SK-N-SH (cell line): ENCODE data around the gene TSHZ2. TPM values are rescaled to one million over a fixed set of nuclear protein-coding genes. Genes with fewer than 3 reads are reported as not detected.
A peak's percentile ranks its signal among the peaks of the same experiment; 100 is the strongest.

Experiments used
- CTCF ChIA-PET: fragments of 300-600, 350-600 bp; formaldehyde crosslinking; extraction: SDS; loops from one replicate; lab custom pipeline; 2021; lab: Yijun Ruan, JAX
- POLR2A ChIA-PET: fragments of 350-600 bp; sonication (Branson Sonifier 250); formaldehyde crosslinking; extraction: SDS; loops from one replicate; lab custom pipeline; 2020; ENCODE audit warnings: antibody characterized with exemption, inconsistent platforms; lab: Yijun Ruan, JAX
- DNase-seq: peaks from one replicate; pipeline ENCODE4 v3.0.0; 2012
- H2AFZ ChIP-seq: fragments of 200-600 bp; sonication (generic); 2 replicates; pipeline ENCODE4 v1.8.1; 2016; ENCODE audit warnings: antibody characterized with exemption, mild to moderate bottlenecking, low read depth
- H3F3A ChIP-seq: fragments of 200-600 bp; sonication (generic); replicated peaks from 2 replicates; pipeline ENCODE3; 2016; ENCODE audit warnings: antibody characterized with exemption, mild to moderate bottlenecking; ENCODE audit not compliant: insufficient read depth
- H3K27ac ChIP-seq, 2 experiments: fragments of 200-500 bp in 1 of 2; fragments of 200-600 bp in 1 of 2; sonication (Bioruptor generic) in 1 of 2; sonication (generic), shearing (Covaris generic) in 1 of 2; 2 replicates each; pipeline versions ENCODE4 v1.5.1 to v1.6.1; 2014 to 2016; ENCODE audit warnings: low read depth in 2 of 2, inconsistent platforms in 1 of 2, low read length in 1 of 2, mild to moderate bottlenecking in 1 of 2, mixed read lengths in 1 of 2
- H3K27me3 ChIP-seq: fragments of 200-600 bp; sonication (generic), shearing (Covaris generic); 2 replicates; pipeline ENCODE4 v1.6.1; 2016; ENCODE audit warnings: mixed run types; ENCODE audit not compliant: insufficient read depth
- H3K36me3 ChIP-seq, 2 experiments: fragments of 200-500 bp in 1 of 2; fragments of 200-600 bp in 1 of 2; sonication (Bioruptor generic) in 1 of 2; sonication (generic) in 1 of 2; replicated peaks in 1 of 2; 2 replicates each; pipeline versions ENCODE3 to v1.5.1; 2014 to 2016; ENCODE audit warnings: low read length in 1 of 2, mild to moderate bottlenecking in 1 of 2; ENCODE audit not compliant: insufficient read depth in 2 of 2, control insufficient read depth in 1 of 2
- H3K4me1 ChIP-seq, 2 experiments: fragments of 200-500 bp in 1 of 2; fragments of 200-600 bp in 1 of 2; sonication (Bioruptor generic) in 1 of 2; sonication (generic), shearing (Covaris generic) in 1 of 2; 2 replicates each; pipeline versions ENCODE4 v1.5.1 to v1.6.1; 2014 to 2016; ENCODE audit warnings: low read depth in 1 of 2, low read length in 1 of 2, mixed run types in 1 of 2; ENCODE audit not compliant: insufficient read depth in 2 of 2, control insufficient read depth in 1 of 2
- H3K4me2 ChIP-seq: fragments of 200-600 bp; sonication (generic), shearing (Covaris generic); 2 replicates; pipeline ENCODE4 v1.6.1; 2017; ENCODE audit warnings: mixed run types
- H3K4me3 ChIP-seq, 2 experiments: fragments of 200-500 bp in 1 of 2; fragments of 200-600 bp in 1 of 2; sonication (Bioruptor generic) in 1 of 2; sonication (generic), shearing (Covaris generic) in 1 of 2; 2 replicates each; pipeline versions ENCODE4 v1.5.1 to v1.8.1; 2014 to 2016; ENCODE audit warnings: low read depth in 2 of 2, inconsistent platforms in 1 of 2, low read length in 1 of 2, mild to moderate bottlenecking in 1 of 2, mixed read lengths in 1 of 2, moderate library complexity in 1 of 2
- H3K79me2 ChIP-seq: fragments of 200-600 bp; sonication (generic); 2 replicates; pipeline ENCODE4 v1.8.1; 2017; ENCODE audit warnings: mild to moderate bottlenecking; ENCODE audit not compliant: insufficient read depth
- H3K9ac ChIP-seq: fragments of 200-600 bp; sonication (generic); 2 replicates; pipeline ENCODE4 v1.6.1; 2017; ENCODE audit warnings: mixed run types
- H3K9me2 ChIP-seq: fragments of 200-600 bp; sonication (generic); 2 replicates; pipeline ENCODE4 v1.6.1; 2017; ENCODE audit warnings: mixed run types
- H3K9me3 ChIP-seq: fragments of 200-600 bp; sonication (generic); 2 replicates; pipeline ENCODE4 v1.6.1; 2017; ENCODE audit warnings: mixed run types, mild to moderate bottlenecking, moderate library complexity
- H4K20me1 ChIP-seq: fragments of 200-600 bp; sonication (generic); 2 replicates; pipeline ENCODE4 v1.6.1; 2017; ENCODE audit warnings: mild to moderate bottlenecking, mixed run types; ENCODE audit not compliant: insufficient read depth
- CHD2 ChIP-seq: fragments of 150-350 bp; IDR thresholded peaks from 2 replicates; pipeline ENCODE4 v1.6.1; 2018; ENCODE audit warnings: low read length; ENCODE audit not compliant: partially characterized antibody
- EP300 ChIP-seq, 2 experiments: IDR thresholded peaks; 2 replicates each; pipeline versions ENCODE4 v1.4.0 to v1.6.1; 2012; ENCODE audit warnings: borderline replicate concordance in 1 of 2, low read depth in 1 of 2, low read length in 1 of 2
- EZH2phosphoT487 ChIP-seq: fragments of 200-600 bp; sonication (generic); IDR thresholded peaks from 2 replicates; pipeline ENCODE4 v1.6.1; 2017; ENCODE audit warnings: low read depth, mixed run types, mild to moderate bottlenecking, antibody characterized with exemption, moderate library complexity, borderline replicate concordance
- FOXM1 ChIP-seq: IDR thresholded peaks from 2 replicates; pipeline ENCODE4 v1.4.0; 2012; ENCODE audit warnings: low read depth, mild to moderate bottlenecking
- MAX ChIP-seq: IDR thresholded peaks from 2 replicates; pipeline ENCODE4 v1.4.0; 2012; ENCODE audit warnings: low read depth
- MXI1 ChIP-seq: IDR thresholded peaks from 2 replicates; pipeline ENCODE4 v1.6.1; 2012; ENCODE audit warnings: mild to moderate bottlenecking, low read depth, low read length, improper control_type of control experiment
- NFIC ChIP-seq: IDR thresholded peaks from 2 replicates; pipeline ENCODE4 v1.4.0; 2012; ENCODE audit warnings: borderline replicate concordance
- NRF1 ChIP-seq: IDR thresholded peaks from 2 replicates; pipeline ENCODE4 v1.6.1; 2012; ENCODE audit warnings: low read depth, mild to moderate bottlenecking, low read length
- PBX3 ChIP-seq: IDR thresholded peaks from 2 replicates; pipeline ENCODE4; 2012
- RAD21 ChIP-seq: IDR thresholded peaks from 2 replicates; pipeline ENCODE4 v1.6.1; 2012; ENCODE audit warnings: mild to moderate bottlenecking, low read length
- RCOR1 ChIP-seq: fragments of 150-350 bp; IDR thresholded peaks from 2 replicates; pipeline ENCODE4 v1.6.1; 2017; ENCODE audit warnings: antibody characterized with exemption, low read length
- REST ChIP-seq: IDR thresholded peaks from 2 replicates; pipeline ENCODE4 v1.6.1; 2012; ENCODE audit warnings: mild to moderate bottlenecking, low read depth, low read length, moderate library complexity
- RFX5 ChIP-seq: IDR thresholded peaks from 2 replicates; pipeline ENCODE4 v1.6.1; 2012; ENCODE audit warnings: mild to moderate bottlenecking, improper control_type of control experiment, low read length
- SMC3 ChIP-seq: IDR thresholded peaks from 2 replicates; pipeline ENCODE4 v1.6.1; 2012; ENCODE audit warnings: low read depth, low read length, improper control_type of control experiment
- TCF12 ChIP-seq: IDR thresholded peaks from 2 replicates; pipeline ENCODE4 v1.4.0; 2012
- TEAD4 ChIP-seq: IDR thresholded peaks from 2 replicates; pipeline ENCODE4 v1.4.0; 2012; ENCODE audit warnings: mild to moderate bottlenecking, borderline replicate concordance; ENCODE audit not compliant: insufficient read depth
- ZBTB33 ChIP-seq: IDR thresholded peaks from 2 replicates; pipeline ENCODE4 v1.4.0; 2012; ENCODE audit warnings: low read depth, borderline replicate concordance
- WGBS: methylation state at CpG from one replicate; pipeline ENCODE4 v1.1.6; 2017; ENCODE audit warnings: low lambda C conversion rate; 5-methylcytosine and 5-hydroxymethylcytosine counted together
- polyA plus RNA-seq, 3 experiments: library from polyadenylated mRNA; depleted of rRNA; stranded (reverse); fragments of >200 nt; gene quantifications; 2 replicates each; pipeline ENCODE4 v1.2.3, GENCODE V29; 2012

TSHZ2 gene
- polyA plus RNA-seq, 1 of the 3 experiments (the other 2 are of a cell fraction), result 0.13 TPM

GRCh38 chr20:53077373-53078205 lies 105.4 kb downstream of the TSHZ2 start (continued):
- TF ChIP-seq PBX3 (no peak), EP300 (IDR thresholded peaks at IDR 0.05; ENCODE audit: borderline replicate concordance in 1 of 2, low read depth in 1 of 2, low read length in 1 of 2) (no peak), ZBTB33 (no peak), TEAD4 (no peak), CHD2 (no peak), MXI1 (no peak)

- Histone ChIP-seq H3K79me2 (no peaks in the 10 kb centered on the region), H2AFZ (no peak overlapping the region), H3K9me2 (no peaks in the 10 kb centered on the region), H3K27me3 (no peaks in the 10 kb centered on the region), H3K27ac (peak overlapping the region in 1 of 2 experiments; percentile 89; a peak in 2 of 4 replicates), H3K9me3 (no peaks in the 10 kb centered on the region), H3K4me2 (no peak overlapping the region), H3K4me3 (no peak overlapping the region), H3K36me3 (no peaks in the 10 kb centered on the region), H3F3A (no peaks in the 10 kb centered on the region), H4K20me1 (no peaks in the 10 kb centered on the region), H3K9ac (no peak overlapping the region), H3K4me1 (peaks cover 0 to 9% of the 10 kb centered on the region in 2 experiments; a peak in 3 of 4 replicates)
- POLR2A ChIA-PET, result no interaction called here
- WGBS, result 51% methylated on average over 4 of the region's 4 CpGs
- TF ChIP-seq TCF12, result no peak
- no peak for TF ChIP-seq NRF1
- no peak for TF ChIP-seq RFX5
- no peak for TF ChIP-seq RCOR1
- TF ChIP-seq FOXM1, result no peak
- TF ChIP-seq TEAD4, result no peak
- TF ChIP-seq SMC3, result no peak
- no peak for TF ChIP-seq MXI1
- no peak for TF ChIP-seq MAX
- TF ChIP-seq EZH2phosphoT487, result no peak
- TF ChIP-seq RAD21, result no peak
- TF ChIP-seq NFIC, result no peak
- no peak for TF ChIP-seq REST
- CTCF ChIA-PET, result no interaction called here
- DNase-seq, result no peak
Measured at GRCh38 chr20:53078761-53079160, 106.6 kb downstream of the TSHZ2 start.
